Stimulated activated CD8-positive, alpha-beta memory T cell treated with anti-CD3 and anti-CD28 coated beads, Interleukin-12 subunit alpha, Interleukin-12 subunit beta, amount 100 ng/mL, for 1 hour (primary cell): ENCODE data around the gene EFR3B.
"Not testable (repeated sequence)": the region's sequence is repeated elsewhere in the genome, so short reads cannot be mapped to it uniquely, and the experiment has no call there.

Experiments
- DNase-seq: peaks from one replicate; pipeline ENCODE4 v3.0.0-alpha.2; 2020; ENCODE audit warnings: low read depth

EFR3B gene

DNA sequence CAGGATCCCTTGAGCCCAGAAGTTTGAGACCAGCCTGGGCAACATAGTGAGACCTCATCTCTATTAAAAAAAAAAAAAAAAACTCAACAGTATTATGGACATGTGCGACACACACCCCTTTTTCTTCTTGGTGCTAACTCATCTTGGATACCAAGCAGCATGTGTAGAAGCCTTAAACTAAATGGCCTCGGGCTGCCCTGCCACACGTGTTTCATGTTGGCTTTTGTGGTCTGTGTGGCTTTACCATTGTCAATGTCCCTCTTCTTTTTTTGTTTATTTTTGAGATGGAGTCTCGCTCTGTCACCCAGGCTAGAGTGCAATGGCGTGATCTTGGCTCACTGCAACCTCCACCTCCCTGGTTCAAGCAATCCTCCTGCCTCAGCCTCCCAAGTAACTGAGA, 109.1 kb downstream of the EFR3B start:
- not testable (repeated sequence) for DNase-seq

DNA sequence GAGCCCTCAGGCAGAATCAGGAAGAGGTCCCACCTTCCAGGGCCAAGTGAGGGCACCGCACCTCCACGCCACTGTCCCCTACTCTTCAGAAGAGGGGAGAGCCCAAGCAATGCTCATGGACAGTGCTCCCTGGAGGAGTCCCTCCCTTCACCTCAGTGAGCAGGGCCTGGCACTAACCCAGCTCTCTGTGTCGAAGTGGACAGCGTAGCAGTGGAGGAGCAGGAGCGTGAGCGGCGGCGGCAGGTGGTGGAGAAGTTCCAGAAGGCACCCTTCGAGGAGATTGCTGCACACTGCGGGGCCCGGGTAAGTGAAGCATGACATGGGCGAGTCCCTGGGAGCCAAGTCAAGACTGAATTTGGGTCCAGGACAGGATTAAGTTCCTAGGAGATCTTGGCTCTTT, 109.8 kb downstream of the EFR3B start:
- no peak for DNase-seq

GRCh38 chr2:25155401-25155800, 113.5 kb downstream of the EFR3B start:
- no peak for DNase-seq

- DNase-seq = no peak
Observed at GRCh38 chr2:25158096-25158852, 116.4 kb downstream of the EFR3B start.

DNA sequence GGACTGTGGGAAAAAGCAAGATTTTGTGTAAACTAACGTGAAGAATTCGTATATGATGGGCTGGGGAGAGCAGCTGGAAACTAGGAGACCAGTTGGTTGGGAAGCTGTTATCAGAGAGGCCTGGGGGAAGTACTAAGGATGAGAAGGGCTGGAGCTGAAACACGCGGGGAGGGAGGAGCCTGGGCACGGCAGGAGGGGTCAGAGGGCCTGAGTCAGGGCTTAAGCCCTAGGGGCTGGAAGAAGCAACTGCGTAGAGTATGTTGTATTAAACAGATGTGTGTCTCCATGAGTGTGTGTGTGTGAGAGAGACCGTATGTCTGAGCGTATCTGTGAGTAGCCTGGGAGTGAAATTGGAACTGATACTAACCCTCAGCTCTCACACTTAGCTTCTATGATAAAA, 118.1 kb downstream of the EFR3B start:
- DNase-seq = no peak

GRCh38 chr2:25160376-25160775, 118.5 kb downstream of the EFR3B start:
- DNase-seq = no peak

GRCh38 chr2:25161055-25161781, 119.3 kb downstream of the EFR3B start:
- peak; percentile 53 for DNase-seq

DNA sequence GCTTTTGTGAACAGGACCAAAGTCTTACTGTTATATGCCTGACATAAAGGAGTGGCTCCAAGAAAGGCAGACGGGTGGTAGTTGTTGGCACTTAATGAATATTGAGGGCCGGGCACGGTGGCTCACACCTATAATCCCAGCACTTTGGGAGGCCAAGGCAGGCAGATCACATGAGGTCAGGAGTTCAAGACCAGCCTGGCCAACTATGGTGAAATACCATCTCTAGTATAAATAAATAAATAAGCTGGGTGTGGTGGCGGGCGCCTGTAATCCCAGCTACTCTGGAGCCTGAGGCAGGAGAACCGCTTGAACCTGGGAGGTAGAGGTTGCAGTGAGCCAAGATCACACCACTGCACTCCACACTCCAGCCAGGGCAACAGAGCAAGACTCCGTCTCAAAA, 120.2 kb downstream of the EFR3B start:
- DNase-seq = not testable (repeated sequence)

GRCh38 chr2:25164561-25164960, 122.7 kb downstream of the EFR3B start:
- DNase-seq = no peak

GRCh38 chr2:25165992-25166875, 124.4 kb downstream of the EFR3B start:
- DNase-seq = no peak

DNA sequence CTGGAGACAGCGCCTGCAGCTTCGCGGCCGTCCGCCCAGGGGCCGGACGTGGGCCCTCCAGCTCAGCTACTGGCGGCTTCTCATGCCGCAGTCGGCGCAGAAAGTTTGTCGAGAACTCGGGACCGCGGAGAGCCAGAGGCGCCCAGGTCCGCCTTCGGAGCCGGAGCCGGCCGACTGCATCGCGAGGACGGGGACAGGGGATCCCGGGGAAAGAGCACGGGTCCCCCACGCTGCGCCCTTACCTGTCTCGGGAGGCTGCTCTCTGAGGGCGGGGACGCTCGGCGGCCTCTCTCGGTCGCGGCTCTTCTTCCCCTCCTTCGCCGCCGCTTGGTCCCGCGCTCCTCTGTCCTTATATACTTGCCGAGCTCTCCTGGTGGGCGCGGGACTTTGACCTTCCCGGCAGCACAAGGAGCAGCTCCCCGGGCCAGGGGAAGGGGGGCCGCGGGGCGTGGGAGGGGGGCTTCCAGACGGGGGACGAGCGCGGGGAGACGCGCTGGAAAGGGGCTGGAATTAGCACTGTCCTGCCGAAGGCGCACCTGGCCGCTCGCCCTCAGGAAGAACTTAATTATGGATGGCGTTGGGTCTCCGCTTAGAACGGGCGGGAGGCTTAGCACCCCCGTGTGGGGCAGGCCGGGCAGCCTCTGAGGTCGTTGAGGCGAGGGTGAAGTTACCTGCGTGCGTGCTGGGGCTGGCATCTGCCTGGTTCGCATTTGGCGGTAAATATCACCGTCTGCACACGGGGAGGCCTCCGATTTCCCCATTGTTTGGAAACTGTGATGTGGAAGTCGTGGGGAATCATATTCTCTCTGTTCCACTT, 126.6 kb downstream of the EFR3B start, which contains the start of gene POMC:
Gene POMC (minus strand): TSS at position 325 of the 817 bp plus-strand sequence. CDS start 3,808 bp downstream, outside the sequence.
- no peak for DNase-seq

GRCh38 chr2:25169073-25169470, 127.2 kb downstream of the EFR3B start:
- no peak for DNase-seq

GRCh38 chr2:25170888-25171287, 129.0 kb downstream of the EFR3B start:
- no peak for DNase-seq

DNA sequence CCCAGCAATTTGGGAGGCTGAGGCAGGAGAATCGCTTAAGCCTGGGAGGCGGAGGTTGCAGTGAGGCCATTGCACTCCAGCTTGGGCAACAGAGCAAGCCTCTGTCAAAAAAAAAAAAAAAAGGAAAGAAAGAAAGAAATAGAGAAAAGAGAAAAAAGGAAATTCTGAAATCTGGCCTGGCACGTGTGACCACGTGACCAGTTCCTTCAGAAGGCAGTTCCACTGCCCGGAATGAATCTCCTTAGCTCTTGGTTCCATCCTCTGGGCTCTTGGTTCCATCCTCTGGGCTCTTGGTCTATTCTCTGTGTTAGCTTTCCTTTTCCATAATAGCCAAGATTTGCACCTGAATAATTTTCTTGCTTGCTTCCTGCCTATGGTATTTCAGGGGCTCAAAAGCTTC, 131.8 kb downstream of the EFR3B start:
- no peak for DNase-seq

DNA sequence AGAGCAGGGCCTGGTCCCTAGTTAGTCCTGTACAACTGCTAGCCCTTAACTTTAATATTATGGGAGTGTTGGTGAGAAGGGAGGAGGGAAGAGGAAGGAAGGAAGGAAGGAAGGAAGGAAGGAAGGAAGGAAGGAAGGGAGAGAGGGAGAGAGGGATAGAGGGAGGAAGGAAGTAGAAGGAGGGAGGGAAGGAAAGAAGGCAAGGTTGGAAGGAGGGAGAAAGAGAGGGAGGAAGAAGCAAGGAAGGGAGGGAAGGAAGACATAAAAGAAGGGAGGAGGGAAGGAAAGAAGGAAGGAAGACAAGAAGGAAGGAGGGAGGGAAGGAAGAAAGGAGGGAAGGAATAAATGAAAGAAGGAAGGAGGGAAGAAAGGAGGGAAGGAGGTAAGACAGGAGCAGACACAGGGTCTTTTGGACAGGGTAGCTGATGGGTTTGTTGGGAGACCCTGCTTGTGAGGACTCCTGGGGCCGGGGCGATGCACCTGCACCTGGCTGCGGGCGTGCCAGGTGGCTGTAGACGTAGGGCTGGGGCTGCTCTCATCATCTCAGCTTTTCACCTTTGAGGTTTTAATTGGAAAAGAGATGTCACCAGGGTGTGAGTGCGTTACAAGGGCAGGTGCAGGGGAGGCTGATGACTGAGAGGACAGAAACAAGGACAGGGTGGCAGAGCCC, 132.5 kb downstream of the EFR3B start:
- DNase-seq = no peak

DNA sequence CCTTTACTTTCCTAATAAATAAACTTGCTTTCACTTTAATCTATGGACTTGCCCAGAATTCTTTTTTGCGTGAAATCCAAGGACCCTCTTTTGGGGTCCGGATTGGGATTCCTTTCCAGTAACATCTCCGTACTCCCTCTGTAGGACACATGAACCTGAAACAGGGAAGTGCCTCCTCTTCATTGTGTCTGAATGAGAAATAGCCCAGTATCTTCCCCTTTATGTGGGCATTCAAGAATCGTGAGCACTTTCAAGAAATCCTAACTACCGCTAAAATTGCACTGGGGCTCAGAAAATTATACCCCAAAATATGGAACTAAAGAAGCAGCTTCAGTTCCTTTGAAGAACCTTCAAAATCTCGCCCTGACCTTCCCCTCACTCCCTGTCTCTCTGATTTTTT, 134.3 kb downstream of the EFR3B start:
- DNase-seq = no peak

DNA sequence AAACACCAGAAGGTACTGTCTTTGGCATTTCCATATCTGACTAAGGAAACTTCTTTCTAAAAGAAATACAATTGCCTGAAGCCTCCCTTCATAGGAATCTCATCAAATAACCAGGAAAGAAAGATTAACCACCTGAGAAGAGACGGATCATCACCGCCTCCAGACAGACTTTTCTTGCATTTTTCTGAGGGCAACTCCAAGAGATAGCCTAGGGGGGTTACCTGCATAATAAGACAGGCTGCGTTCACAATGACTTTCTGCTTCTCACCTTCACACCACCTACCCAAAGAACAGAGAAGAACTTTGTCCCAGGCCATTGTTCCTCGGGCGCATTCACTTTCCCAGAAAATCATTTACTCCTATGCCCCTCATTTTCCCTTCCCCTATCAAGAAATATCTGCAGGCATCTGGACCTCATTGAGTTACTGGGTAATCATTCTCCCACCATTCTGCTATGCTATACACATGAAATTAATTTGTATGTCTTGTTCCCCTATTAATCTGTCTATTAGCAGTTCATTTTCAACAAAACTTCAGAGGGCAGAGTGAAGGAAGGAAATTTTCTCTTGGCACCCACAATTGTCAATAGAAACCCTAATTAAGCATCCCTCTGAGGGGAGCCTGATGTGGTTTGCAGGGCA, 134.8 kb downstream of the EFR3B start:
- no peak for DNase-seq

- DNase-seq = no peak
Observed at GRCh38 chr2:25177211-25177611, 135.3 kb downstream of the EFR3B start.

- no peak for DNase-seq
Observed at GRCh38 chr2:25178976-25179375, 137.1 kb downstream of the EFR3B start.

DNA sequence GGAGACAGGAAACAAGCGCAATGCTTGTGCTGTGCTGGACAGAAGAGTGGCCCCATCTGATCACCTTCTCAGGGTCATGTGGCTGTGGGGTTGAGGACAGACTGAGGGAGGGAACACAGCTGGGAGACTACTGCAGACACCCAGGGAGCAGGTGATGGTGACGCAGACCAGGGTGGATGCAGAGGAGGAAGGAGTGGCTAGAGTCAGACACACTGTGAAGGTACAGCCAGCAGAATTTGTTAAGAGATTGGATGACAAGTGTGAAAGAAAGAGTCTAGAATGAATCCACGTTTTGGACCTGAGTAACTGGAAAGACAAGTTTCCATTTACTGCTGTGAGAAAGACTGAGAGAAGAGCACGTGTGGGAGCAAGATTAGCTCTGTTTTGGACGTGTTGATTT, 142.4 kb downstream of the EFR3B start:
- no peak for DNase-seq
